K562 (cell line): ENCODE results near the gene GOLPH3L.

Experiments used
- BCLAF1 ChIP-seq, 2 experiments: fragments of 450-650 bp in 1 of 2; IDR thresholded peaks; 2 replicates each; pipeline ENCODE4 v1.6.1; 2011 to 2017; ENCODE audit warnings: low read depth in 2 of 2, antibody characterized with exemption in 1 of 2, borderline replicate concordance in 1 of 2, low read length in 1 of 2, mild to moderate bottlenecking in 1 of 2, mixed read lengths in 1 of 2; ENCODE audit not compliant: control insufficient read depth in 1 of 2
- CBFA2T3 ChIP-seq: fragments of 450-650 bp; IDR thresholded peaks from 2 replicates; pipeline ENCODE4 v1.6.1; 2017
- ZFP36 ChIP-seq: fragments of 150-350 bp; IDR thresholded peaks from 2 replicates; pipeline ENCODE4 v1.6.1; 2018; ENCODE audit warnings: low read length, low read depth; ENCODE audit not compliant: partially characterized antibody
- ZNF324 ChIP-seq: fragments of 250-450 bp; sonication (Bioruptor Pico); IDR thresholded peaks from 2 replicates; pipeline ENCODE4 v1.4.0; 2020; ENCODE audit warnings: mild to moderate bottlenecking

DNA sequence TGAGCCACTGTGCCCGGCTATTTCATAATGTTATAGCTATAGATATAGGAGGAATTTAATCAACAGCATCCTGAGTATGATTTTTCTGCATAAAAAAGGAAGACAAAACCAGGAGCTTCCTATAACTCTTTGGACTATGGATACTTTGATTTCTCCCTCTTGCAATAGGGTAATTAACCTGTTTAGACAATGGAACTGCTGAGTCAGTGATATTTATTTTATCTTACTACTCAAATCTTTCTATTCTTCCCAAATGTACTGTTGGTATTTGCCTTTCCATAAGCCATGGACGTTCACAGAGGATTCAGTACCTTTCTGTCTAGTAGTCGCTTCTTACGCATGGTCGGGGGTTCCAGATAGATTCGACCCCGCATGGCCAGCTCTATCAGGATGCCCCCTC is 33.6 kb downstream of the GOLPH3L start:
- no peak for TF ChIP-seq BCLAF1 (IDR thresholded peaks at IDR 0.05; ENCODE audit: borderline replicate concordance in 1 of 2, control insufficient read depth in 1 of 2, low read depth in 2 of 2, low read length in 1 of 2)
- TF ChIP-seq CBFA2T3: no peak
- no peak for TF ChIP-seq ZFP36
- no peak for TF ChIP-seq ZNF324 (CRISPR knock-in tag)
